ENCODE measurements around the gene ARL10. TPM values are rescaled to one million over a fixed set of nuclear protein-coding genes. Genes with fewer than 3 reads are reported as not detected.
"Not testable (repeated sequence)": the region's sequence is repeated elsewhere in the genome, so short reads cannot be mapped to it uniquely, and the experiment has no call there.

Gene ARL10
- total RNA-seq, 1 donor from 2014 or later = 50.5 TPM

DNA sequence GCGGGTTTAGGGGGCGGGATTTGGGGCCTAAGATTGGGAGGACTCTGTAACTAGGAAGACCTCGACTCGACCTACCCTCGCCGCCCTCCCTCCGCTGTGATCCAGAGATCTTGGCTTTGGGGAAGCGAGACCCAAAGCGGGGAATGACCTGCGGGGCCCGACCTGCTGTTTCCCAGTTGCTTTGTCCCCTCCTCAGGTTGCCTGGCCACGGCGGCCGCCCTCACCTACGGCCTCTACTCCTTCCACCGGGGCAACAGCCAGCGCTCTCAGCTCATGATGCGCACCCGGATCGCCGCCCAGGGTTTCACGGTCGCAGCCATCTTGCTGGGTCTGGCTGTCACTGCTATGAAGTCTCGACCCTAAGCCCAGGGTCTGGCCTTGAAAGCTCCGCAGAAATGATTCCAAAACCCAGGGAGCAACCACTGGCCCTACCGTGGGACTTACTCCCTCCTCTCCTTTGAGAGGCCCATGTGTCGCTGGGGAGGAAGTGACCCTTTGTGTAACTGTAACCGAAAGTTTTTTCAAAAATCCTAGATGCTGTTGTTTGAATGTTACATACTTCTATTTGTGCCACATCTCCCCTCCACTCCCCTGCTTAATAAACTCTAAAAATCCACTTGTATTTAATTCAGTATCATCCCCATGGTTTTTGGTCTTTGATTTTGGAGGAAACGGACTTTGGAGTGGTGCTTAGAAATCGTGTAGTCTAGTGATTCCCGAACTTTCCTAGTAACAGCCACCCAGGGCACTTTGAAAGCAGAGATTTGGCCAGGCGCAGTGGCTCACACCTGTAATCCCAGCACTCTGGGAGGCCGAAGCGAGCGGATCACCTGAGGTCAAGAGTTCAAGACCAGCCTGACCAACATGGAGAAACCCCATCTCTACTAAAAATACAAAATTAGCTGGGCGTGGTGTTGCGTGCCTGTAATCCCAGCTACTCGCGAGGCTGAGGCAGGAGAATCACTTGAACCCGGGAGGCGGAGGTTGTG lies 24.1 kb downstream of the ARL10 start:
- no peak for DNase-seq

DNA sequence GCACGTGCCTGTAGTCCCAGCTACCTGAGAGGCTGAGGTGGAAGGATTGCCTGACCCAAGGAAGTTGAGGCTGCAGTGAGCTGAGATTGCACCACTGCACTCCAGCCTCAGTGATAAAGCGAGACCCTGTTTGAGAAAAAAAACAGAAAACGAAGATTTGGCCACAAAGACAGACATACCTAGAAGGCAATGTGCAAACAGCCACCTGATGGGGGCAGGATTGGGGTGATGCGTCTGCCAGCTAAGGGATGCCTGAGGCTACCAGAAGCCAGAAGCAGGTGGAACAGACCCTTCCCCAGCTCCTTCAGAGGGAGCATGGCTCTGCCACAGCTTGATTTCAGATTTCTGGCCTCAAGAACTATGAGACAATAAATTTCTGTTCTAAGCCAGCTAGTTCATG lies 26.2 kb downstream of the ARL10 start:
- DNase-seq = no peak

DNA sequence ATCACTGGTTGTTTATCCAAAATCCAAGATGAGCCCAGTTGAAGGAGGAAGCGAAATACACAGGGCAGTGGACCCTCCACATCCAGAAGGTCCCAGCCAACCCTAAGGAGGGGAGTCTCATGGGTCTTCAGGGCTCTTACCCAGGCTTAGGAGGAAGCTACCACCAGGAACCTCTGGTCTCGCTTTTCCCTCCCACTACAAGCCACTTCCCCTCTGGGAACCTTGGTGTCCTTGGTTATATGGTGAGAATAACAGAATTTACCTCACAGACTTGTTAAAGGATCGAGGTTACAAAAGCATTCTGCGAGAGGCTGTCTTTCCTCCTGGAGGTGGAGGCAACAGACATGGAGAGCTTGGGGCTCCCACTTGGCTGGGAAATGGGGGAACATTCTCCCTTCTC lies 26.7 kb downstream of the ARL10 start:
- no peak for DNase-seq

DNA sequence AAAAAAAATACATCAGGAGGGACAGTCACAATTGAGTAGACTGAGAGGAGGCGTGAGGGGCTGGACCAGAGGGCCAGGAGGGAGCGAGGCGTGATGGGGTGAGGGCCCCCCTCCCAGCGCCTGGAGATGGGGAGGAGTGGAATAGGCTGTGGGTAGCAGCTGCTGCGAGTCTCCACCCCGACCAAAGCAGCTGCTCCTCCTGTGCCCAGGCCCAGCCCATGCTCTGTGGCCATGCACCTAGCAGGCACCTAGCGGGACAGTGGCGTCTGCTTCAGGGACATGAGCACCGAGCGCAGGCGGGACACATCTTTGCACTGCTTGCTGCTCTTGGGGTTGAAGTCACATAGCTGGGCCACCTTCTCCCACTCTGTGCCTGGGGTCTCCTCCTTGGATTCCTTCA lies 27.2 kb downstream of the ARL10 start:
- DNase-seq = no peak

DNA sequence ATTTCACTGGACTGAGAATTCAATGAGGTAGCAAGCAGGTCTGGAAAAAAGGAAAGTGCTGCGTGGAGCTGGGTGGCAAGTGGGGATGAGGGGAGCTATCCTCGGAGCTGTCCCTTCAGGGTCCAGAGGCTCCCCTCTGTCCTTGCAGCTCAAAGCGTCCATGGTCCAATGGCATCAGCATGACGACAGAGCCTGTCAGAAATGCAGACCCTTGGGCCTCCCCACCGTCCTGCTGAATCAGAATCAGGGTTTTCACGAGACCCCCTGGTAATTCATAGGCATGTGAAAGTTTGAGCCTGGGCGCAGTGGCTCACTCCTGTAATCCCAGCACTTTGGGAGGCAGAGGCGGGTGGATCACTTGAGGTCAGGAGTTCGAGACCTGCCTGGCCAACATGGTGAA lies 28.8 kb downstream of the ARL10 start:
- no peak for DNase-seq

DNA sequence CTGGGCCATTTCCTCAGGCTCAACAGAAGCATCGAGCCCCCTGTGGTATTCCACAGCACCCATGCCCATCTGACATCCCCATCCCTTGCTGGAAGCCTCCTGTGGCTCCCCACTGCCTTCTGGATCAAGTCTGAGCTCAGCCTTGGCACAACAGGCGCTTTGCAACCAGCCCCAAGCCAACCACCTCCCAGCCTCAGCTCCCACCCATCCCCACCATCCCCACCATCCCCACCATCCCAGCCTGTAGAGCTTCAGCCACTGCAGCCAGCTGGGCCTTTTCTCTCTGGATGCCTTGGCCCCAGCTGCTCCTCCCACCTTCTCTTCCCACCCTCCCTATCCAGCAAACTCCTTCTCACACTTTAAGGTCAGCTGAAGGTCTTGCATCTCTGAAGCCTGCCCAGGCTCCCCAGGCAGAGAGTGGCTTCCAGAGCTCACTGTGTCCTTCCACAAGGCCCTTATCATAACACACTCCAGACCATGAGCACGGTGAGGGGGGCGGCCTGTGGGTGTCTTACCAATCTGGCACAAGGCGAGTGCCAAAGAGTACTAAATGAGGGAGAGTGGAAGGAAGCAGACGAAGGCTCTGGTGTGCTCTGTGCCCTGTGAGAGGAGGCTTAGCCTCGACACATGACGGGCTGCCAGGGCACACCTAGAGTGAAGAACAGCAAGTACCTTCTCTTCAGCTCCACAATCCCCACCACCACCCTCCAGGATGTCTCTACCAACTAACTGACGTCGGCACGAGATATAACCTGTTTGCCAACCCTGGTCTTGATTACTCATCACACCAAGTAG lies 29.8 kb downstream of the ARL10 start:
- no peak for DNase-seq

DNA sequence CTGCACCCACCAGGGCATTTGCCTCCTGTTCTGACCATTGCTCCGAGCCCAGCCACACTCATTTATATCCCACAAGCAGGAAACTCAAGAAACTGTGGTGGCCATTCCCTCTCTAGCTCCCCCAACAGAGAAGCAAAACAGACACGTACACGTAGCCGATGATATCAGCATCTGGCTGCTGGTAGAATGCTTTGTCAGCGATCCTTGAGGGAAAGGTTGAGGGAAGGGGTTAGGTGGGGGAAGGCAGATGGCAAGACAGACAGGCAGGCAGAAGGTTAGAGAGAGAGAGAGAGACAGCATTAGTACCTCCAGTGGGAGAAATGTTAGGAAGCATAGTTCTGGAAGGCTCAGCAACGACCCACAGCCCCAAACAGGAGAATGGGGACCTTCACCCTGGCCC lies 31.0 kb downstream of the ARL10 start:
- DNase-seq = no peak

DNA sequence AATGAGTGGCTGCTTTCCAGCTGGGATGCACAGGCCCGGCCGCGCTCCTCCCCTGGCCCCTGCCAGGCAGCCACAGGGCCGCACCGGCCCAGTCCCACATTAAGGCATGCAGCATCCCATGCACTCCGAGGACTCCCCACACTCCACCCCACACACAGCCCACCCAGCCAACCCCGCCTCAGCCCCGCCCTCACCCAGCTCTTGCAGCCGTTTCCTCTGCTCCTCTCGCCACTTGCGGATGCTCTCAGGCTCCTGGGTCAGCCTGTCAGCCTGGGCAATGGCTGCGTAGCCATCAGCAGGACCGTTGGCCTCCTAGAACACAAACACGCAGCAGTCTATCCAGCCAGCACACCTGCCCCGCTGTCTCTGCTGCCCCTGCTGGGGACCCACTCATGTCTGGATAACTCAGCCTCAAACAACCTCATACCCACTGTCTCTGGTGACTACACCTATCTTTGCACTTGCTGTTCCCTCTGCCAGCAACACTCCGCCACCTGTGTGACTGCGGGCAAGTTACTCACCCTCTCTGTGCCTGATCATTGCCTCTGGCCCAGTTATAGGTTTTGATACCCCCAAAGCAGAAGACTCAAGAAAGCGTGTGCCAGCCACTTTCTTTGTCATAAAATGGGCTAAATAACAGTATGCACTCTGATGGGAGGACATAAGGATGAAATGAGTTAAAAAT lies 32.6 kb downstream of the ARL10 start:
- no peak for DNase-seq

DNA sequence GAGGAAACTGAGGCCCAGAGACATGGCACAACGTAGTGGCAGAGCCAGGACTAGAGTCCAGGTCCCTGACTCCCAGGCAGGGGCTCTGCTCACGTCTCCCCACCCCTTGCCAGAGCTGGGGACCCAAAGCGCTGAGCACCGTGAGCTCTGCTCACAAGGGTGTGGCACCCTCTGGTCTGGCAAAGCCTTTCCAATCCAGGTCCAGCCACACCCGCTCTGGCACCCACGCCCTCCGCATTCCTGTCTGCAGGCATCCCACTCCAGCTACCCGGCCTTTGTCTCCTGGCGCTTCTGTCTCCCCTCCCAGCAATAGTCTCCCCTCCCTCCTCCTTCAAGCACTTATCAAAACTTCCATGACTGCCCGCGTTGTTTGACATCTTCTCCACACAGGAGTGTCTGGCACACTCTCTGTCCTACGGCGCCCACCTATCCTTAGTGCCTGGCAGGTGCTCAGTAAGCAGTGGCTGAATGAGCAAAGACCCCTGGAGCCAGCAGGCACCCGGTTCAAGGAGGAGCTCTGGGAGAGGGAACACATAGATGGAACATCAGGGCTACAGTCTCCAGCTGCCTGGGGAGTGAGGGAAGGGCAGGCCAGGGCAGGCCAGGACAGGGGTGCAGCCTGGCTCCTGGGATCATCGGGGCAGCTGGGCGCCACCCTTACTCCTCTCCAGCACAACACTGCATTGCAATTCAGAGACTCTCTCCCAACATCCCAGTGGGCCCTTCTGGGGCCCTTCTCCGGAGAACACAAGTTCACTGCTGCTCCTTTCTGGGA lies 35.3 kb downstream of the ARL10 start:
- DNase-seq = no peak

DNA sequence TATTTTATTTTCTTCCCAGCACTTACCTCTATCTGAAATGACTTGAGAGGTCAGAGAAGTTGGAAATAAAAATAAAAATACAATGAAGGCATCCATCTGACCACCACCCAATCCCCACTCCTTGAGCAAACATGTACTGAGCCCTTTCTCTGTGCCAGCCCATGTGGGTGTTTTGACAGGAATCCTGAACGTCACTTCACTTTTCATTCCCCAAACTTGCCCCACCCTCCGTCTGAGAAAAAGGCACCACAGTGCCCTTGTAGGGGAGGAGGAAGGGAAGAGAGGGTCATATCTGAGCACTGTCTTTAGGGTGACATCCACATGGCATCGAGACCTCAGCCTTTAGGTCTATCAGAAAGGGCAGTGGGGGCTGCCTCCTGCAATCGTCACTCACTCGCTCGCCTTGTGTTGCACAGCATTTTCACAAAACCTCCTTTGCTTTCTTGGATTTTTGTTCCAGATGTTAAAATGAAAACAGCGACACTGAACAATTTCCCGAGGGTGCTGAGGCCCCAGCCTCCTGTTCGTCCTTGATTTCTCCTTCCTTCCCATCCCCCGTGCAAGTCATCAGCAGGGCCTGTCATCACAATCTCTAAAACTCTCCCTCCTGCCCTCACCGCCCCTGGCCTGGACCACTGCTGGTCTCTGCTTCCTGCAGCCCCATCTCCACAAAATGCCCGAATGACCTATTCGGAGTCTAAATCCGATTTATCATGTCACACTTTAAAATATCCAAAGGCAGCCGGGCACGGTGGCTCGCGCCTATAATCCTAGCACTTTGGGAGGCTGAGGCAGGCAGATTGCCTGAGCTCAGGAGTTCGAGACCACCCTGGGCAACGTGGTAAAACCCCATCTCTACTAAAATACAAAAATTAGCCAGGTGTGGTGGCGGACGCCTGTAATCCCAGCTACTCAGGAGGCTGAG lies 36.3 kb downstream of the ARL10 start:
- DNase-seq = no peak

DNA sequence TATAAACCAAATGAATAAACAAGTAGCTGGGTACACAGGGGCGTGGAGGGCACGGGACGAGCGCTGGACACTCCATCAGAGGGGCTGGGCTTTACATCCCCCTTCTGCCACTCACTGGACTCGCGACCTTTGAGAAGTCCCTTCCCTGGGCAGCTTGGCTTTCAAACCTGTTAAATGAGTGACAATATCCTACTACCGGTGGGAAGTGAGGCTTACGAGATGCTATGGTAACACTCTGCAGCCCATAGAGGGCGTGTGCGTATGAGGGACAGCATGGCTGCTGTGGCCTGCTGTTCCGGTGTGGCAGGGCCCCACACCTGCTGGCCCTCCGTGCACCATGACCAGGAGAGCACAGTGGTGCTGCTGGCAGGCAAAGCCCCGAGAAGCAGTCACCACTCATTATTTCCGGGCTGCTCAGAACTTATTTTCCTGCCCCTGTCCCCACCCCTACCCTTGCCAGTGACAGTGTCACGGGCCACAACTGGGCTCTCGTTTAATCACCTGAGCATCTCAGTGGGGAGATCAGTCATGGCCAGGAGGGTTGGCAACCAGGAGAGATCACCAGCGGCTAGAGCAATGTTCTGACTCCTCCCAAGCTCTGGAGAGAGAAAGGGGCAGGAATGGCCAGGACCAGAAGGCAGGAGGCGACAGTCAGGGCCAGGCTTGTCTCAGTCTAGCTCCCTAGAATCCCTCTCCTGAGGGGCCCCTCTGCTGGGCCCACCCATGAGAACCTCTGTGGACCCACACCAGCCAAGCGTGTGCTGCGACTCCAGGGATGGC lies 40.6 kb downstream of the ARL10 start:
- DNase-seq = no peak

DNA sequence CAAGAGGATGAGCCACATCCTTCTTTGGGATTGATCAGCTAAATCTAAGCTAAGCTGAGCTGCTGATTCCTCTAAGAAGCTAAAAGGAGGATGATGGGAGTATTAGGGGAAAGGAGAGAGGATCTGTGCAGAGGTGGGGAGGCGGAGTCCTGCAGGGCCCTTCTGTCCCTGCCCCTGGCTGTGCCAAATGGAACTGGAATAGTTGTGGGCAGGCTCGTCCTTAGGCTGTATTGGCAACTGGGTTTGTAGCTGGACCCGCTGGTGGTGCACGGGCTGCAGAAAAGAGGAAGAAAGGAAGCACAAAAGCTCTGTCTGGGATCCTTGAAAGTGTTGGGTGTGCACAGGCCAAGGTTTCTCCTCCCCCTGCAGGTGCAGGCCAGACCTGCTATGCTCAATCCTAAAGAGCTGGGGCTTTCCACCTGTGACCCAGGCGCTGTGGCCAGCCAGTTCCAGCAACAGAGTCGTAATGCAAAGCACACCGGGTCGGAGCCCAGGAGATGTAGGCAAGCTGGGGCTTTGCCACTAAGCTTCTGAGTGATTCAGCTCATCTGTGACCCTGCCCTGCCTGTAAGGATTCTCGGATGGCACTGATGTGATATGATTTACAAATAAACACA lies 41.3 kb downstream of the ARL10 start:
- no peak for DNase-seq

DNA sequence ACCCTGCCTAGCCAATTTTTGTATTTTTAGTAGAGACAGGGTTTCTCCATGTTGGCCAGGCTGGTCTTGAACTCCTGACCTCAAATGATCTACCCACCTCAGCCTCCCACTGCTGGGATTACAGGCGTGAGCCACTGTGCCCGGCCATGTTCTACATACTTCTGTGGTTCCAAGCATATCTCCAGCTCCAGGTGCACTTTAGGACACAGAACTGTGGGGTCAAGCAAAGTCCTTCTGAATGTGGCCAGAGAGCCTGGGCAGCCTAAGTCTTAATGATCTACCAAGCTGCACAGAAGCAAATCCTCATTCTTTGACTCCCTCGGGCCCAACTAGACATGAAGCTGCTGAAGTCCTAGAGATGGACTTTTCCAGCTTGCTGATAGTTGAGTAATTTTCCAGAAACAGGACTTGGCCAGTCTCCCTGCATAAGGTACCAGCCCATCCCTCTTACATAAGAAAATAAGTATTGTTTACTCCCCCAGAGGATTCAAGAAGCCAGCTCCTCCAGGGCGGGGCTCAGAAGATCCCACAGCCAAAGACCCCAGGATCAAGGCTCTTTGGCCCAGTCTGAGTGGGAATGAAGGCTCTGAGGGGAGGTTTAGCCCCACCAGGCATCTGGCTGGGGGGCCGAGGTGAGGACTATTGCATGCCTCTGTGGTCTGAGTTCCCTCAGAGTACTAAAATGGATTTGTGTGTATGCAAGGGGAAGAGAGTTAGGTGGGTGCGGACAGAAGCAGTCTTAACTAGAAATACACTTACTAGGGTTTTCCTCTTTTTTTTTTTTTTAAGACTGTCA lies 42.4 kb downstream of the ARL10 start:
- DNase-seq = no peak

DNA sequence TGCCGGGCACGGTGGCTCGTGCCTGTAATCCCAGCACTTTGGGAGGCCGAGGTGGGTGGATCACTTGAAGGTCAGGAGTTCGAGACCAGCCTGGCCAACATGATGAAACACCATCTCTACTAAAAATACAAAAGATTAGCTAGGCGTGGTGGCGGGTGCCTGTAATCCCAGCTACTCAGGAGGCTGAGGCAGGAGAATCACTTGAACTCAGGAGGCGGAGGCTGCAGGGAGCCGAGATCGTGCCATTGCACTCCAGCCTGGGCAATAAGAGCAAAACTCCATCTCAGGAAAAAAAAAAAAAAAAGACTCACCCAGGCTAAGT lies 42.9 kb downstream of the ARL10 start:
- not testable (repeated sequence) for DNase-seq

DNA sequence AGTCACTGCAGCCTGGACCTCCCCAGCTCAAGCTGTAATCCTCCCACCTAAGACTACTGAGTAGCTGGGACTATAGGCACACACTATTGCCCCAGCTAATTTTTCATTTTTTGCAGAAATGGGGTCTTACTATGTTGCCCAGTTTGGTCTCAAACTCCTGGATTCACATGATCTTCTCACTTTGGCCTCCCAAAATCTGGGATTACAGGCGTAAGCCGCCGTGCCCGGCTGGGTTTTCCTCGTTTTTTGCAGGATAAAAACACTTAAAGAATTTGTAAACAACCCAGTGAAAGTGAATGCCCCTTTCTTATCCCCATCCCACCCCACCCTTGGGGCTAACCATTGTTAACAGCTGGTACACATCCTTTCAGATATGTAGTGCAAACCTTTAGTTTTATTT lies 43.3 kb downstream of the ARL10 start:
- no peak for DNase-seq

DNA sequence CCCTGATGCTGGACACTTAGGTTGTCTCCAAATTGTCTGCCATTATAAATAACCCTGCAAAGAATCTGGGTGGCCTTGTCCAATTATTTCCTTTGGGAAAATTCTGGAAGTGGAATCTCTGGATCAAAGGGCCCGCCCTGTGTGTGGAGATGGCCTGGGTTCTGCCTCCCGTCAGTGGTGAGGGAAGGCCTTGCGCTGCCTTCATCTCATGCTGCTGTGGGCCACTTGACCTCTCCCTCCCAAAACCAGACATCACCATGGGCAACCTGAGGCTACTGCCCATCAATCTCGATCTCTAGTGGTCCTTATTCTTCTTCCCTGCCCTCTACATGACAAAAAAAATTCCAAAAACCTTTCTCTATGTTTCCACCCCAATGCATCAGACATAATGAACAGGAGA lies 44.5 kb downstream of the ARL10 start:
- no peak for DNase-seq

DNA sequence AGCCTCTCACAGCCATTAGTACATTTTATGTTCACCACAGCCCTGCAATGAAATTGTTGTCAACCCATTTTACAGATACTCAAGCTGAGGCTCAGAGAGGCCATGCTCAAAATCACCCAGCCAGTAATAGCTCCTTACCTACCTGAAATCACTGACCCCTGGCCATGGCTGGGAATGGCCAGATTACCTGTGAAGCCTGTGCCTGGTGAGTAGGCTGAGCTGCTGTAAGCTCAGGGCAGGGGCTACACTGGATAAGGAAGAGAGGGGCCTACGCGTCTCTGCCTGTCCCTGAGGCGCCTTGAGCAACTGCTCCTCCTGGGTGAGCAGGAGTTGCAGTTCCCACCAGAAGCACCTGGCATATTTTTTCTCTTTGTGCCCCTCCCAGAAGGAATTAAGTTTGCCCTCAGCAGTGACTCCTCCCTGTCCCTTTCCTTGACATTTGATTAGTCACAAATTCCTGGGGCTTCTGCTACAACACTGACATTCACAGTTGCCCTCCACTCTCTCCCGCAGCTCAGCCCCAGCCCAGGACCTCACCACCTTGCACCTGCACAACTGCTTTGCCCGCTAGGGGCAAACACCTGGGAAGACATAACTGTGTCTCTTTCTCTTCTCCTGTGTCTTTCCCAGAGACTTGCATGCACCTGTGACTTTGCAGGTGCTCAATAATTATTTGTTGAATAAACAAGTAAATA lies 45.3 kb downstream of the ARL10 start:
- DNase-seq = no peak

DNA sequence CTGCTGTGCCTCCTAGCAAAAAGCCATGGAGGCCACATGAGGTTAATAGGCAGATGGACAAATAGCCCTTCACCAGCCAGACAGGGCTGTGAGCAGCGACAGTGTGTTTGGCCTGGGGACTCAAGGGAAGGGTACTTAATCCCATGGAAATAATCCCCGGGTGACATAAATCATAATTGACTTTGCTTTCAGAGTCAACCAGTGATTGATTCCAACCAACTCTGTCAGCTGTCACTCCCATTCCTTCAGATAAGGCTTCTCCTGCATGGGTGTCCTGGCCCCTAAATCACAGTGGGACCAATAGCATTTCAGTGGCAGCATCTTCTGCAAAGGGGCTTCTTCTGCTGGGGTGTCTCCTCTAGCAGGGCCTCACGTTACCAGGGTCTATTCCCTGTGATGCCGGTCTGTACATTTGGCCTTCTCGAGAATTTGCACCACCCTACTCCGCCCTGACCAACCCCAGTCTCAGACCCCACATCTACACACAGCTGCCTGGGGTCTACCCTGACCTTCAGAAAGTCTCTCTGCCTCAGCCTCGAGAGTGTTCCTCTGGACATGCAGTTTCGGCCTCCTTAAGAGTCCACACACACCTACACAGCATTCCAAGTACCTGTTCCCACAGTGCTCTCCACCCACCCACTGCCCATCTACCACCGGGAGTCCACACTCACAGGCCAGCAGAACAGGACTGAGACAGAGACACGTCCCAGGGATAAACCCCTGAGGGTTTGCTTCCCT lies 47.4 kb downstream of the ARL10 start:
- no peak for DNase-seq
